Measurements from ENCODE around the gene PRSS8. TPM values are rescaled to one million over a fixed set of nuclear protein-coding genes. Genes with fewer than 3 reads are reported as not detected.
A peak's percentile ranks its signal among the peaks of the same experiment; 100 is the strongest.

Gene PRSS8
- total RNA-seq, 3 donors from 2014 or later (not counting 1 experiment from before 2014, with no cell fraction given) = not detected

GRCh38 chr16:31108035-31108793, 27.3 kb downstream of the PRSS8 start, which contains the start of gene BCKDK:
Gene BCKDK (plus strand): TSS chr16:31108386. CDS start chr16:31109224, 838 bp downstream.
- peaks cover 23% of the 10 kb centered on the region for H3K36me3 ChIP-seq (ENCODE audit: control insufficient read depth, insufficient read depth, low read length)
- no peaks in the 10 kb centered on the region for H3K36me3 Mint-ChIP-seq
- DNase-seq = peak; percentile 47 to 74
- H3K4me1 ChIP-seq (ENCODE audit: control insufficient read depth, insufficient read depth, low read length) = peaks cover 28% of the 10 kb centered on the region
- no peaks in the 10 kb centered on the region for H3K9me3 Mint-ChIP-seq
- no peaks in the 10 kb centered on the region for H3K27me3 ChIP-seq (ENCODE audit: control insufficient read depth, insufficient read depth, low read length)
- peak within 1 kb of the TSS; percentile 64 to 76 for H3K27ac Mint-ChIP-seq
- peaks cover 19 to 25% of the 10 kb centered on the region in 2 donors for H3K4me1 Mint-ChIP-seq
- peak within 1 kb of the TSS; percentile 45 for H3K4me3 ChIP-seq (ENCODE audit: low read length)
- no peak for TF ChIP-seq CTCF (IDR thresholded peaks at IDR 0.05)
- no peaks in the 10 kb centered on the region for H3K27me3 Mint-ChIP-seq (ENCODE audit: low read depth in 2 of 2)
- H3K27ac ChIP-seq (ENCODE audit: low read length) = peak within 1 kb of the TSS; percentile 26
- intact Hi-C loops (cut with micrococcal nuclease) = loop anchor here (5.0 kb wide), 1 partner anchor 34 kb away; no protein-coding TSS in a partner anchor
- ATAC-seq = peak; percentile 67 to 70 (median 69)
- H3K9me3 ChIP-seq (ENCODE audit: control insufficient read depth, insufficient read depth, low read length) = no peaks in the 10 kb centered on the region
- peak within 1 kb of the TSS; percentile 89 for H3K4me3 Mint-ChIP-seq
- 4% methylated on average over 68 of the region's 68 CpGs for WGBS (ENCODE audit: insufficient coverage)

- Mint-ChIP-seq H3K27ac (peak overlapping the region; percentile 64 to 76), H3K4me3 (peak overlapping the region; percentile 89), H3K4me1 (peaks cover 19 to 25% of the 10 kb centered on the region in 2 donors), H3K9me3 (no peaks in the 10 kb centered on the region), H3K27me3 (ENCODE audit: low read depth in 2 of 2) (no peaks in the 10 kb centered on the region), H3K36me3 (no peaks in the 10 kb centered on the region)
- Histone ChIP-seq H3K27me3 (ENCODE audit: control insufficient read depth, insufficient read depth, low read length) (no peaks in the 10 kb centered on the region), H3K36me3 (ENCODE audit: control insufficient read depth, insufficient read depth, low read length) (peaks cover 23% of the 10 kb centered on the region), H3K4me1 (ENCODE audit: control insufficient read depth, insufficient read depth, low read length) (peaks cover 21% of the 10 kb centered on the region), H3K4me3 (ENCODE audit: low read length) (no peak overlapping the region), H3K27ac (ENCODE audit: low read length) (no peak overlapping the region), H3K9me3 (ENCODE audit: control insufficient read depth, insufficient read depth, low read length) (no peaks in the 10 kb centered on the region)
- intact Hi-C loops (cut with micrococcal nuclease) = loop anchor here (5.0 kb wide), 1 partner anchor 35 kb away; no protein-coding TSS in a partner anchor
- no peak for DNase-seq
- ATAC-seq = no peak
- TF ChIP-seq CTCF (IDR thresholded peaks at IDR 0.05) = no peak
- WGBS (ENCODE audit: insufficient coverage) = 83% methylated on average over 6 of the region's 6 CpGs
Observed at GRCh38 chr16:31107465-31107867, 28.1 kb downstream of the PRSS8 start.

- intact Hi-C loops (cut with micrococcal nuclease) = loop anchor here (5.0 kb wide), 1 partner anchor 36 kb away; no protein-coding TSS in a partner anchor
- Histone ChIP-seq H3K36me3 (ENCODE audit: control insufficient read depth, insufficient read depth, low read length) (peaks cover 19% of the 10 kb centered on the region), H3K4me3 (ENCODE audit: low read length) (no peak overlapping the region), H3K27me3 (ENCODE audit: control insufficient read depth, insufficient read depth, low read length) (no peaks in the 10 kb centered on the region), H3K4me1 (ENCODE audit: control insufficient read depth, insufficient read depth, low read length) (peaks cover 21% of the 10 kb centered on the region), H3K9me3 (ENCODE audit: control insufficient read depth, insufficient read depth, low read length) (no peaks in the 10 kb centered on the region), H3K27ac (ENCODE audit: low read length) (no peak overlapping the region)
- DNase-seq = no peak
- Mint-ChIP-seq H3K9me3 (no peaks in the 10 kb centered on the region), H3K27ac (peak overlapping the region in 1 of 2 donors; percentile 64), H3K4me3 (no peak overlapping the region), H3K4me1 (peaks cover 19 to 25% of the 10 kb centered on the region in 2 donors), H3K27me3 (ENCODE audit: low read depth in 2 of 2) (no peaks in the 10 kb centered on the region), H3K36me3 (no peaks in the 10 kb centered on the region)
- no peak for TF ChIP-seq CTCF (IDR thresholded peaks at IDR 0.05)
- WGBS (ENCODE audit: insufficient coverage) = 95% methylated on average over 25 of the region's 28 CpGs
- ATAC-seq = no peak
Observed at GRCh38 chr16:31106509-31107464, 28.7 kb downstream of the PRSS8 start.

All from natural killer cell (primary cell).